Measurements from ENCODE around the gene ARHGAP22. TPM values are rescaled to one million over a fixed set of nuclear protein-coding genes. Genes with fewer than 3 reads are reported as not detected.

The ARHGAP22 gene
- total RNA-seq, 1 donor from 2014 or later: 6.2 TPM

GRCh38 chr10:48447356-48448215 lies 157.3 kb downstream of the ARHGAP22 start:
- no peaks in the 10 kb centered on the region for H3K79me2 ChIP-seq (ENCODE audit: insufficient read depth, low read length)
- DNase-seq (ENCODE audit: low read depth) (no peak), FAIRE-seq (no peak)
- no peak overlapping the region for H3K27ac Mint-ChIP-seq (ENCODE audit: unreplicated experiment)
- H3K9ac ChIP-seq (ENCODE audit: low read length): no peak overlapping the region
- H2AFZ ChIP-seq (ENCODE audit: low read depth, low read length): no peak overlapping the region
- H3K27me3 Mint-ChIP-seq (ENCODE audit: low read depth, unreplicated experiment): peaks cover 15% of the 10 kb centered on the region
- H4K20me1 ChIP-seq (ENCODE audit: insufficient read depth, low read length): peaks cover 70% of the 10 kb centered on the region
- H3K9me3 ChIP-seq (ENCODE audit: insufficient read depth, low read depth, low read length): no peaks in the 10 kb centered on the region
- H3K4me3 Mint-ChIP-seq (ENCODE audit: unreplicated experiment): no peak overlapping the region
- no peak overlapping the region for H3K4me2 ChIP-seq (ENCODE audit: low read length)
- peaks cover 8% of the 10 kb centered on the region for H3K36me3 ChIP-seq (ENCODE audit: insufficient read depth, low read length)
- H3K36me3 Mint-ChIP-seq (ENCODE audit: low read depth, unreplicated experiment): peaks cover 4% of the 10 kb centered on the region
- peaks cover 11% of the 10 kb centered on the region for H3K4me1 ChIP-seq (ENCODE audit: insufficient read depth, low read length)
- TF ChIP-seq EZH2 (IDR thresholded peaks at IDR 0.05; ENCODE audit: insufficient read depth, low read length) (no peak), CTCF (IDR thresholded peaks at IDR 0.05; ENCODE audit: insufficient read depth, low read depth, low read length) (no peak)
- no peak overlapping the region for H3K27ac ChIP-seq (ENCODE audit: low read depth, low read length)
- H3K9me3 Mint-ChIP-seq (ENCODE audit: unreplicated experiment): peaks cover 6% of the 10 kb centered on the region
- no peak overlapping the region for H3K4me3 ChIP-seq (ENCODE audit: insufficient read depth, low read depth, low read length)
- H3K4me1 Mint-ChIP-seq (ENCODE audit: low read depth, unreplicated experiment): peaks cover 6% of the 10 kb centered on the region
- no peaks in the 10 kb centered on the region for H3K27me3 ChIP-seq (ENCODE audit: insufficient read depth, low read length)

GRCh38 chr10:48446785-48447184 lies 158.1 kb downstream of the ARHGAP22 start:
- no peak overlapping the region for H3K4me3 ChIP-seq (ENCODE audit: insufficient read depth, low read depth, low read length)
- H3K79me2 ChIP-seq (ENCODE audit: insufficient read depth, low read length): no peaks in the 10 kb centered on the region
- peaks cover 6% of the 10 kb centered on the region for H3K4me1 Mint-ChIP-seq (ENCODE audit: low read depth, unreplicated experiment)
- peak overlapping the region; percentile 14 for H3K27ac Mint-ChIP-seq (ENCODE audit: unreplicated experiment)
- H3K27me3 ChIP-seq (ENCODE audit: insufficient read depth, low read length): no peaks in the 10 kb centered on the region
- peaks cover 63% of the 10 kb centered on the region for H4K20me1 ChIP-seq (ENCODE audit: insufficient read depth, low read length)
- peaks cover 5% of the 10 kb centered on the region for H3K36me3 ChIP-seq (ENCODE audit: insufficient read depth, low read length)
- FAIRE-seq (no peak), DNase-seq (ENCODE audit: low read depth) (no peak)
- H3K9me3 Mint-ChIP-seq (ENCODE audit: unreplicated experiment): peaks cover 6% of the 10 kb centered on the region
- H2AFZ ChIP-seq (ENCODE audit: low read depth, low read length): no peak overlapping the region
- H3K27ac ChIP-seq (ENCODE audit: low read depth, low read length): no peak overlapping the region
- H3K9me3 ChIP-seq (ENCODE audit: insufficient read depth, low read depth, low read length): no peaks in the 10 kb centered on the region
- peaks cover 7% of the 10 kb centered on the region for H3K36me3 Mint-ChIP-seq (ENCODE audit: low read depth, unreplicated experiment)
- TF ChIP-seq EZH2 (IDR thresholded peaks at IDR 0.05; ENCODE audit: insufficient read depth, low read length) (no peak), CTCF (IDR thresholded peaks at IDR 0.05; ENCODE audit: insufficient read depth, low read depth, low read length) (no peak)
- no peak overlapping the region for H3K9ac ChIP-seq (ENCODE audit: low read length)
- peaks cover 11% of the 10 kb centered on the region for H3K4me1 ChIP-seq (ENCODE audit: insufficient read depth, low read length)
- H3K27me3 Mint-ChIP-seq (ENCODE audit: low read depth, unreplicated experiment): peaks cover 13% of the 10 kb centered on the region
- H3K4me3 Mint-ChIP-seq (ENCODE audit: unreplicated experiment): no peak overlapping the region
- no peak overlapping the region for H3K4me2 ChIP-seq (ENCODE audit: low read length)

DNA sequence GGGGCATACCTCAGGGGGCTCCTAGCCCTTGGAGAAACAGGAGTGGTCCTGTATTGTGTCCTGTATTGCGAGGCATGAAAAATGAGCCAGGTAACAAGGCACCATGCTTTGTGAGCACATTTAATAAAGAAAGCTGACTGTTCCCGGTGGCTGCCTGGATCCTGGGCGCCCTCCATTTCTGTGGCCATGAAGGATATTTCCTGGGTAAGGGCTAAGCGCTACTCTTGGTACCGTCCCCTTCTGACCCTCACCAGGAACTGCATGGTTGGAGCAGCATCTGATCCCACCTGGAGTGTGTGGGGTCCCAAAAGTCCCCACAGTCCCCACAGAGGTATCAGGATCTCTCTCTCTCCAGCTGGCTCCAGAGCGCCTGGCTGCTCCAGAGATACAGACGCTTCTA lies 158.9 kb downstream of the ARHGAP22 start:
- Histone ChIP-seq H3K27ac (ENCODE audit: low read depth, low read length) (no peak overlapping the region), H3K4me2 (ENCODE audit: low read length) (no peak overlapping the region), H3K36me3 (ENCODE audit: insufficient read depth, low read length) (peaks cover 5% of the 10 kb centered on the region), H4K20me1 (ENCODE audit: insufficient read depth, low read length) (peaks cover 61% of the 10 kb centered on the region), H3K4me1 (ENCODE audit: insufficient read depth, low read length) (peaks cover 11% of the 10 kb centered on the region), H2AFZ (ENCODE audit: low read depth, low read length) (no peak overlapping the region), H3K27me3 (ENCODE audit: insufficient read depth, low read length) (no peaks in the 10 kb centered on the region), H3K4me3 (ENCODE audit: insufficient read depth, low read depth, low read length) (no peak overlapping the region), H3K9me3 (ENCODE audit: insufficient read depth, low read depth, low read length) (no peaks in the 10 kb centered on the region), H3K79me2 (ENCODE audit: insufficient read depth, low read length) (no peaks in the 10 kb centered on the region), H3K9ac (ENCODE audit: low read length) (no peak overlapping the region)
- no peak for FAIRE-seq
- TF ChIP-seq EZH2 (IDR thresholded peaks at IDR 0.05; ENCODE audit: insufficient read depth, low read length): no peak
- TF ChIP-seq CTCF (IDR thresholded peaks at IDR 0.05; ENCODE audit: insufficient read depth, low read depth, low read length): no peak
- Mint-ChIP-seq H3K4me3 (ENCODE audit: unreplicated experiment) (no peak overlapping the region), H3K9me3 (ENCODE audit: unreplicated experiment) (peaks cover 6% of the 10 kb centered on the region), H3K36me3 (ENCODE audit: low read depth, unreplicated experiment) (peaks cover 9% of the 10 kb centered on the region), H3K27ac (ENCODE audit: unreplicated experiment) (peak overlapping the region; percentile 69), H3K27me3 (ENCODE audit: low read depth, unreplicated experiment) (peaks cover 11% of the 10 kb centered on the region), H3K4me1 (ENCODE audit: low read depth, unreplicated experiment) (peaks cover 6% of the 10 kb centered on the region)
- no peak for DNase-seq (ENCODE audit: low read depth)

All from astrocyte (in vitro differentiated cells and primary cell).